ENCODE results near the gene SNX19.

GRCh38 chr11:130840679-130841078 is 75.6 kb downstream of the SNX19 start:
- TF ChIP-seq BACH2 (CRISPR knock-in tag; IDR thresholded peaks at IDR 0.05; ENCODE audit: borderline replicate concordance) (no peak), TSHZ2 (CRISPR knock-in tag; IDR thresholded peaks at IDR 0.05) (no peak), GLIS3 (CRISPR knock-in tag; IDR thresholded peaks at IDR 0.05) (no peak), CSRNP3 (CRISPR knock-in tag; IDR thresholded peaks at IDR 0.05) (no peak), CSDC2 (CRISPR knock-in tag; IDR thresholded peaks at IDR 0.05) (no peak), TCF4 (CRISPR knock-in tag; IDR thresholded peaks at IDR 0.05; ENCODE audit: borderline replicate concordance) (no peak), ARNTL (CRISPR knock-in tag; IDR thresholded peaks at IDR 0.05; ENCODE audit: borderline replicate concordance, low read depth) (no peak), PATZ1 (CRISPR knock-in tag; IDR thresholded peaks at IDR 0.05; ENCODE audit: borderline replicate concordance) (no peak), RARB (CRISPR knock-in tag; IDR thresholded peaks at IDR 0.05) (no peak), POU6F1 (CRISPR knock-in tag; IDR thresholded peaks at IDR 0.05; ENCODE audit: borderline replicate concordance, low read depth) (no peak), CREB5 (CRISPR knock-in tag; IDR thresholded peaks at IDR 0.05; ENCODE audit: low read depth) (no peak), SNAI2 (CRISPR knock-in tag; IDR thresholded peaks at IDR 0.05) (no peak), ZFP30 (CRISPR knock-in tag; IDR thresholded peaks at IDR 0.05) (no peak), ZNF8 (CRISPR knock-in tag; IDR thresholded peaks at IDR 0.05) (no peak)

Measured in SK-N-SH treated with all-trans-retinoic acid at 6 μM for 48 hours (cell line).